Trophoblast cell (in vitro differentiated cells and primary cell): Measurements from ENCODE around the gene FBLN5.

Source experiments
- DNase-seq, 2 donors: peaks; one replicate each; pipeline ENCODE4 v3.0.0-alpha.2; 2016
- H2AFZ ChIP-seq: 2 replicates; pipeline ENCODE4 v1.6.1; 2013; ENCODE audit warnings: low read length, moderate library complexity, mild to moderate bottlenecking; ENCODE audit not compliant: insufficient read depth, poor library complexity
- H2AK5ac ChIP-seq: 2 replicates; pipeline ENCODE4 v1.6.1; 2013; ENCODE audit warnings: mild to moderate bottlenecking, low read length
- H2BK120ac ChIP-seq: 2 replicates; pipeline ENCODE4 v1.6.1; 2013; ENCODE audit warnings: low read length, mild to moderate bottlenecking, moderate library complexity; ENCODE audit not compliant: insufficient read depth, poor library complexity
- H2BK12ac ChIP-seq: 2 replicates; pipeline ENCODE4 v1.6.1; 2013; ENCODE audit warnings: mild to moderate bottlenecking, low read length, moderate library complexity
- H2BK5ac ChIP-seq: 2 replicates; pipeline ENCODE4 v1.6.1; 2013; ENCODE audit warnings: low read length, low read depth, moderate library complexity, mild to moderate bottlenecking; ENCODE audit not compliant: poor library complexity
- H3K14ac ChIP-seq: 2 replicates; pipeline ENCODE4 v1.6.1; 2013; ENCODE audit warnings: mild to moderate bottlenecking, low read length
- H3K18ac ChIP-seq: 2 replicates; pipeline ENCODE4 v1.6.1; 2013; ENCODE audit warnings: mild to moderate bottlenecking, low read length
- H3K23ac ChIP-seq: 2 replicates; pipeline ENCODE4 v1.6.1; 2013; ENCODE audit warnings: low read length
- H3K27ac ChIP-seq: 2 replicates; pipeline ENCODE4 v1.5.1; 2013; ENCODE audit warnings: low read depth, mild to moderate bottlenecking, inconsistent platforms, low read length, moderate library complexity
- H3K27me3 ChIP-seq: 2 replicates; pipeline ENCODE4 v1.6.1; 2013; ENCODE audit warnings: inconsistent platforms, mild to moderate bottlenecking, low read length, moderate library complexity; ENCODE audit not compliant: insufficient read depth
- H3K36me3 ChIP-seq, 2 experiments: 1 replicate in 1 of 2; 2 replicates in 1 of 2; pipeline ENCODE4 v1.6.1; 2013; ENCODE audit warnings: low read length in 2 of 2, mild to moderate bottlenecking in 2 of 2, moderate library complexity in 1 of 2; ENCODE audit not compliant: insufficient read depth in 2 of 2, control insufficient read depth in 1 of 2
- H3K4ac ChIP-seq: 2 replicates; pipeline ENCODE4 v1.6.1; 2013; ENCODE audit warnings: low read depth, mild to moderate bottlenecking, low read length, moderate library complexity
- H3K4me1 ChIP-seq, 2 experiments: 1 replicate in 1 of 2; 2 replicates in 1 of 2; pipeline ENCODE4 v1.6.1; 2013; ENCODE audit warnings: low read length in 2 of 2, mild to moderate bottlenecking in 2 of 2, moderate library complexity in 1 of 2; ENCODE audit not compliant: insufficient read depth in 2 of 2, control insufficient read depth in 1 of 2
- H3K4me2 ChIP-seq: 2 replicates; pipeline ENCODE4 v1.6.1; 2013; ENCODE audit warnings: inconsistent platforms, mild to moderate bottlenecking, low read length, moderate library complexity
- H3K4me3 ChIP-seq: 2 replicates; pipeline ENCODE4 v1.5.1; 2013; ENCODE audit warnings: mild to moderate bottlenecking, low read depth, low read length, inconsistent platforms
- H3K79me1 ChIP-seq: one replicate; pipeline ENCODE4 v1.6.1; 2013; ENCODE audit warnings: low read length
- H3K79me2 ChIP-seq: 2 replicates; pipeline ENCODE4 v1.6.1; 2013; ENCODE audit warnings: low read length, mild to moderate bottlenecking; ENCODE audit not compliant: control insufficient read depth, insufficient read depth, poor library complexity
- H3K9ac ChIP-seq: 2 replicates; pipeline ENCODE4 v1.6.1; 2013; ENCODE audit warnings: mild to moderate bottlenecking, low read length
- H3K9me3 ChIP-seq: 2 replicates; pipeline ENCODE4 v1.6.1; 2013; ENCODE audit warnings: low read depth, mild to moderate bottlenecking, control low read depth, inconsistent platforms, low read length; ENCODE audit not compliant: insufficient read depth
- H4K12ac ChIP-seq: 2 replicates; pipeline ENCODE4 v1.6.1; 2013; ENCODE audit warnings: low read depth, mild to moderate bottlenecking, low read length, moderate library complexity
- H4K8ac ChIP-seq: 2 replicates; pipeline ENCODE4 v1.6.1; 2013; ENCODE audit warnings: low read depth, mild to moderate bottlenecking, low read length, moderate library complexity
- H4K91ac ChIP-seq: one replicate; pipeline ENCODE4 v1.6.1; 2013; ENCODE audit warnings: low read depth, mild to moderate bottlenecking, low read length, moderate library complexity
- WGBS: extraction: QIAGEN DNeasy Blood & Tissue Kit; methylation state at CpG from one replicate; pipeline ENCODE4 v1.1.7; 2013; ENCODE audit warnings: missing lambda C conversion rate; ENCODE audit not compliant: insufficient read length, insufficient coverage; ENCODE audit errors: extremely low coverage; 5-methylcytosine and 5-hydroxymethylcytosine counted together

Gene FBLN5

DNA sequence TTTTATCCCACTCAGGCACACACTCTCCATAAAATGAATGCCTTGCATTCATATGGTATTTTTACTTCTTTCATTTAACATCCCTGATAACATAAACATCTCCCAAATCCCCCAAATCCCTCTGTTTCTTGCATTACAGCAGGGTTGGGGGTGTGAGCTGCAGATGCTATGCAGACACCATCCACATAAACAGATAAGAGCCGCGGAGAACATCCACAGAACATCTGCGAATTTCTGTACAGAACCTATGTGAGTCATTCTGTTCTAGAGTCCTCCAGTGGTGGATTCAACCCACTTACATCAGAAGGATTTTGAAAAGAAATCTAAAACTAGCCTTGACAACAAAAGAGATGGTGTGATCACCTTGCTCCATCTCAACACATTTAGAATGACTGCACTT, 20.3 kb downstream of the FBLN5 start:
- Histone ChIP-seq H3K36me3 (no peaks in the 10 kb centered on the region), H3K4me3 (no peak overlapping the region), H3K27me3 (no peaks in the 10 kb centered on the region), H3K4me1 (peaks cover 5 to 10% of the 10 kb centered on the region in 2 experiments), H3K18ac (no peak overlapping the region), H3K9ac (no peak overlapping the region), H3K27ac (no peak overlapping the region), H2BK5ac (no peak overlapping the region), H3K14ac (no peak overlapping the region), H4K8ac (no peak overlapping the region), H3K79me2 (no peaks in the 10 kb centered on the region), H3K4ac (no peak overlapping the region), H3K79me1 (no peaks in the 10 kb centered on the region), H2AK5ac (no peak overlapping the region), H4K91ac (no peak overlapping the region), H3K4me2 (no peak overlapping the region), H2BK12ac (no peak overlapping the region), H2BK120ac (no peak overlapping the region), H3K23ac (no peak overlapping the region), H4K12ac (no peak overlapping the region), H2AFZ (no peak overlapping the region), H3K9me3 (no peaks in the 10 kb centered on the region)
- no CpG with 5 or more reads among the region's 3 CpGs for WGBS
- no peak for DNase-seq

DNA sequence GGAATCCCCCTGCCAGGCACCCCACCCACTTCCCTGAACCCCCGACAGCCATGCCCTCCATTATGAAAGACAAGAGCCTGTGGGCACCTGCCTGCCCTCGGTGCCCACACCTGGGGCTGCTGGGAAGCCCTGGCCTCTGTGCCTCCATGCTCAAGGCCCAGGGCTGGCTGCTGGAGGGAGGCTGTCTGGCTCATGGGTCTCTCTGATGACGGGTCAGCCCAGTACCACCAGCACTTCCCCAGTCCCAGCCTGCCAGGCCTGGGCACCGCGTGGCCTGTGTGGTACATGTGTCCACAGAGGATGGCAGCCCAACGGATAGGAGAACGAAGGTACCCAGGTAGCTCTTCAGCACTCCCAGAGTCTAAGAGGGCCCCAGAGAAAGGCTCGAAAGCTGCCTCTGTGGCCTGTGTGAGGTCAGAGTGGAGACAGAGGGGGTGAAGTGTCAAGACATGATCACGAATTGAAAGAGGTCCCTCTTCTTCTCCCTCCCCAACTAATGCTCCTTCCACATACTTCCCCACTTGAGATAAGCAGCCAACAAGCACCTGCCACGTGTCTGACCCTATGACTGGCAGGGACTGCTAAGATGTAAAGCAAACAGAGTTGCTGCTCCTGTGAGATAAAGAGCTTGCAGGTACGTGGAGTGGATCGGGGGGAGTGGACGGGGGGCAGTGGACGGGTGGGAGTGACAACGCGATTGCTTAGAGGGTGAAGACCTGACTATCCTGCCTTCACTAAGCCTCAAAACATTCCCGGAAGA, 21.2 kb downstream of the FBLN5 start:
- DNase-seq: no peak
- H3K18ac ChIP-seq: no peak overlapping the region
- H3K79me1 ChIP-seq: no peaks in the 10 kb centered on the region
- H3K4me1 ChIP-seq: peaks cover 5 to 10% of the 10 kb centered on the region in 2 experiments
- H4K8ac ChIP-seq: no peak overlapping the region
- no peak overlapping the region for H2AK5ac ChIP-seq
- H3K14ac ChIP-seq: no peak overlapping the region
- no peak overlapping the region for H2BK5ac ChIP-seq
- H3K9me3 ChIP-seq: no peaks in the 10 kb centered on the region
- H4K91ac ChIP-seq: no peak overlapping the region
- H3K4me2 ChIP-seq: no peak overlapping the region
- no CpG with 5 or more reads among the region's 17 CpGs for WGBS
- H3K36me3 ChIP-seq: no peaks in the 10 kb centered on the region
- H3K4me3 ChIP-seq: no peak overlapping the region
- no peaks in the 10 kb centered on the region for H3K79me2 ChIP-seq
- H2BK120ac ChIP-seq: no peak overlapping the region
- no peak overlapping the region for H3K27ac ChIP-seq
- no peaks in the 10 kb centered on the region for H3K27me3 ChIP-seq
- no peak overlapping the region for H2AFZ ChIP-seq
- H3K4ac ChIP-seq: no peak overlapping the region
- H3K23ac ChIP-seq: no peak overlapping the region
- H3K9ac ChIP-seq: no peak overlapping the region
- no peak overlapping the region for H2BK12ac ChIP-seq
- H4K12ac ChIP-seq: no peak overlapping the region

- Histone ChIP-seq H3K18ac (no peak overlapping the region), H4K8ac (no peak overlapping the region), H3K79me1 (no peaks in the 10 kb centered on the region), H2BK5ac (no peak overlapping the region), H4K12ac (no peak overlapping the region), H3K27me3 (no peaks in the 10 kb centered on the region), H3K4ac (no peak overlapping the region), H3K4me2 (no peak overlapping the region), H3K4me1 (peaks cover 2 to 4% of the 10 kb centered on the region in 2 experiments), H3K4me3 (no peak overlapping the region), H3K14ac (no peak overlapping the region), H2AK5ac (no peak overlapping the region), H2AFZ (no peak overlapping the region), H3K27ac (no peak overlapping the region), H4K91ac (no peak overlapping the region), H2BK12ac (no peak overlapping the region), H2BK120ac (no peak overlapping the region), H3K9ac (no peak overlapping the region), H3K79me2 (no peaks in the 10 kb centered on the region), H3K9me3 (no peaks in the 10 kb centered on the region), H3K23ac (no peak overlapping the region), H3K36me3 (no peaks in the 10 kb centered on the region)
- DNase-seq: no peak
- no CpG with 5 or more reads among the region's 10 CpGs for WGBS
Measured at GRCh38 chr14:91925727-91926121, 21.8 kb downstream of the FBLN5 start.

DNA sequence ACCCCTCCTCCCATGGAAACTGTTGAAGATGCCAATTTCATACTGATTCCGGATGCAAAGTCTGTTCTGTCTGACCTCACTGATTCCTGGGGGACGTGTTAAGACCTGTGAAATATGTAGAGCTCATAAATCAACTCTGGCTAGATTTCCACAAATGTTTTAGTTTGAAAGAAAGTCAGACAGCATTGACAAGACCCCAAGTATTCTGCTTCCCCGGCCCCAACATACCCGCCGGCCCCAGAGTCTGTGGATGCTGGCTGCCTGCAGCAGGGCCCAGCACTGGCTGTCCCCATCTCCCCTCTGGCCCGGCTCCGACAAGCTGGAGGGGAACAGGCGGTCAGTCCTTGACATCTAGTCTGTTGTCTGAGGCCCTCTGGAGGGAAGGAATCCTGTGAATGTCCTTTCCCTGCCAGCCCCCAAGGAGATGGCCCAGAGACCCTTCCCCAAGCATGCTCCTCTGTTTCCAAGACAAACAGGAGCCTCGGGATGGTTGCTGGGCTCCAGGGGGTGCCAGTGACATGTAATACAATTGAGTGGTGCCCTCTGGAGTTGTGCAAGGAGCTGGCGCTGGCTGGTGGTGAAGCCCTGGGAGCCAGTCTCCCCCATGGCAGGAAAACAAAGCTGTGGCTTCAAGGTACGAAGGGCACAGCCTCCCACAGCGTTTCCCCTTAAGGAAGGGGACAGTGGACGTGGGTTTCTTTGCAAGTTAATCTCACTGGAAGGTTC, 22.3 kb downstream of the FBLN5 start:
- H3K27ac ChIP-seq: no peak overlapping the region
- no peak overlapping the region for H2BK120ac ChIP-seq
- H3K9me3 ChIP-seq: peaks cover 2% of the 10 kb centered on the region
- H4K91ac ChIP-seq: no peak overlapping the region
- H4K8ac ChIP-seq: no peak overlapping the region
- no peaks in the 10 kb centered on the region for H3K79me2 ChIP-seq
- no peak overlapping the region for H2BK5ac ChIP-seq
- no CpG with 5 or more reads among the region's 13 CpGs for WGBS
- H2AK5ac ChIP-seq: no peak overlapping the region
- H3K9ac ChIP-seq: no peak overlapping the region
- H3K27me3 ChIP-seq: no peaks in the 10 kb centered on the region
- no peak overlapping the region for H3K4ac ChIP-seq
- H3K23ac ChIP-seq: no peak overlapping the region
- no peak overlapping the region for H3K18ac ChIP-seq
- H2AFZ ChIP-seq: no peak overlapping the region
- H3K36me3 ChIP-seq: no peaks in the 10 kb centered on the region
- DNase-seq: no peak
- H3K79me1 ChIP-seq: no peaks in the 10 kb centered on the region
- H2BK12ac ChIP-seq: no peak overlapping the region
- H3K14ac ChIP-seq: no peak overlapping the region
- peaks cover under 1 to 2% of the 10 kb centered on the region in 2 experiments for H3K4me1 ChIP-seq
- no peak overlapping the region for H4K12ac ChIP-seq
- H3K4me2 ChIP-seq: no peak overlapping the region
- no peak overlapping the region for H3K4me3 ChIP-seq
